Endothelial cell of umbilical vein (primary cell): ENCODE results near the gene MAML2. TPM values are rescaled to one million over a fixed set of nuclear protein-coding genes. Genes with fewer than 3 reads are reported as not detected.

Experiments
- BruUV-seq: library from RNA; stranded (reverse); fragments of 400-500 nt; replicated peaks from 2 replicates; lab custom pipeline; 2021; lab: Mats Ljungman, UMichigan
- CTCF ChIA-PET: fragments of 300-600, 350-600 bp; sonication (Branson Sonifier 250); formaldehyde crosslinking; loops from one replicate; lab custom pipeline; 2021; ENCODE audit warnings: antibody characterized with exemption, inconsistent platforms; lab: Charles Lee
- POLR2A ChIA-PET: fragments of 300-600, 350-600 bp; sonication (Branson Sonifier 250); formaldehyde crosslinking; loops from one replicate; lab custom pipeline; 2021; ENCODE audit warnings: antibody characterized with exemption, inconsistent platforms; lab: Charles Lee
- DNase-seq: peaks from one replicate; pipeline ENCODE4 v3.0.0-alpha.2; 2011; ENCODE audit warnings: low read depth, low spot score
- FAIRE-seq: peaks from 2 replicates; lab custom pipeline; 2011; peaks lifted over from hg19 to GRCh38; lab: Jason Lieb, UNC
- H2AFZ ChIP-seq: 2 replicates; pipeline ENCODE4 v1.6.0; 2012; ENCODE audit warnings: low read depth, low read length, control low read depth, inconsistent platforms
- H3K27ac ChIP-seq: 2 replicates; pipeline ENCODE4 v1.5.1; 2011; ENCODE audit warnings: low read depth, mild to moderate bottlenecking, control low read depth, low read length, moderate library complexity; ENCODE audit not compliant: insufficient read depth
- H3K27me3 ChIP-seq, 2 experiments: 2 replicates each; pipeline versions ENCODE4 v1.6.0 to v1.6.1; 2011; ENCODE audit warnings: low read length in 2 of 2, mixed read lengths in 1 of 2; ENCODE audit not compliant: control insufficient read depth in 2 of 2, insufficient read depth in 2 of 2
- H3K36me3 ChIP-seq, 2 experiments: 2 replicates in 1 of 2; 3 replicates in 1 of 2; pipeline ENCODE4 v1.5.1; 2011; ENCODE audit warnings: low read length in 2 of 2, mild to moderate bottlenecking in 1 of 2, moderate library complexity in 1 of 2; ENCODE audit not compliant: control insufficient read depth in 2 of 2, insufficient read depth in 2 of 2; ENCODE audit errors: extremely low read depth in 1 of 2
- H3K4me1 ChIP-seq: 3 replicates; pipeline ENCODE4 v1.5.1; 2011; ENCODE audit warnings: mild to moderate bottlenecking, low read length; ENCODE audit not compliant: control insufficient read depth, insufficient read depth; ENCODE audit errors: extremely low read depth
- H3K4me2 ChIP-seq: 2 replicates; pipeline ENCODE4 v1.6.1; 2011; ENCODE audit warnings: low read length, control low read depth, mixed read lengths; ENCODE audit not compliant: insufficient read depth
- H3K4me3 ChIP-seq, 3 experiments: fragments of 200-600 bp in 1 of 3; sonication (generic), shearing (Covaris generic) in 1 of 3; replicated peaks in 1 of 3; 2 replicates each; pipeline ENCODE4 v1.5.1; 2011 to 2016; ENCODE audit warnings: control low read depth in 3 of 3, low read length in 3 of 3, mild to moderate bottlenecking in 2 of 3, inconsistent platforms in 1 of 3, low read depth in 1 of 3, moderate library complexity in 1 of 3; ENCODE audit not compliant: insufficient read depth in 1 of 3
- H3K79me2 ChIP-seq: 2 replicates; pipeline ENCODE4 v1.6.0; 2012; ENCODE audit warnings: low read length, inconsistent platforms; ENCODE audit not compliant: control insufficient read depth, insufficient read depth
- H3K9ac ChIP-seq: replicated peaks from 2 replicates; pipeline ENCODE3; 2011; ENCODE audit warnings: low read length, control low read depth; ENCODE audit not compliant: insufficient read depth; ENCODE audit errors: extremely low read depth
- H3K9me1 ChIP-seq: replicated peaks from 3 replicates; pipeline ENCODE4 v1.6.0; 2011; ENCODE audit warnings: mild to moderate bottlenecking, low read length; ENCODE audit not compliant: control insufficient read depth, insufficient read depth; ENCODE audit errors: extremely low read depth
- H3K9me3 ChIP-seq: replicated peaks from 2 replicates; pipeline ENCODE4 v1.5.1; 2012; ENCODE audit warnings: low read length, inconsistent platforms; ENCODE audit not compliant: control insufficient read depth, insufficient read depth
- H4K20me1 ChIP-seq: replicated peaks from 2 replicates; pipeline ENCODE3; 2011; ENCODE audit warnings: mild to moderate bottlenecking, low read length; ENCODE audit not compliant: control insufficient read depth, insufficient read depth; ENCODE audit errors: extremely low read depth
- CTCF ChIP-seq, 2 donors: IDR thresholded peaks; 1 replicate in 1 of 2; 2 replicates in 1 of 2; pipeline ENCODE4 v1.5.1; 2011; ENCODE audit warnings: low read length in 2 of 2, mild to moderate bottlenecking in 2 of 2, moderate library complexity in 2 of 2, control low read depth in 1 of 2, inconsistent platforms in 1 of 2, low read depth in 1 of 2; ENCODE audit not compliant: insufficient read depth in 1 of 2; ENCODE audit errors: extremely low read depth in 1 of 2
- EZH2 ChIP-seq: IDR thresholded peaks from 2 replicates; pipeline ENCODE4 v1.6.1; 2012; ENCODE audit warnings: borderline replicate concordance, low read depth, mild to moderate bottlenecking, moderate library complexity, low read length, inconsistent platforms; ENCODE audit not compliant: severe bottlenecking
- FOS ChIP-seq: IDR thresholded peaks from 2 replicates; pipeline ENCODE4 v1.6.1; 2011; ENCODE audit warnings: mild to moderate bottlenecking, low read length, moderate library complexity, borderline replicate concordance; ENCODE audit not compliant: insufficient read depth
- GATA2 ChIP-seq: IDR thresholded peaks from 2 replicates; pipeline ENCODE4 v1.7.0; 2011; ENCODE audit warnings: low read depth, mild to moderate bottlenecking, moderate library complexity, mixed read lengths, low read length; ENCODE audit not compliant: insufficient read length, insufficient read depth
- JUN ChIP-seq: IDR thresholded peaks from 2 replicates; pipeline ENCODE4 v1.6.1; 2011; ENCODE audit warnings: borderline replicate concordance, low read depth; ENCODE audit not compliant: insufficient read length, insufficient read depth
- MYC ChIP-seq: IDR thresholded peaks from one replicate; pipeline ENCODE4 v1.6.1; 2011; ENCODE audit warnings: mild to moderate bottlenecking, low read depth, low read length
- POLR2A ChIP-seq: IDR thresholded peaks from 2 replicates; pipeline ENCODE4 v1.6.1; 2012; ENCODE audit warnings: low read depth, mild to moderate bottlenecking, control low read depth, low read length
- POLR2AphosphoS5 ChIP-seq: IDR thresholded peaks from 2 replicates; pipeline ENCODE4 v1.6.1; 2012; ENCODE audit warnings: low read depth, mild to moderate bottlenecking, control low read depth, low read length, moderate library complexity; ENCODE audit not compliant: insufficient read depth
- dilution Hi-C: fragments of 300-500 bp; cut with MboI; formaldehyde crosslinking; loops from one replicate; pipeline ENCODE4 v1.15.0; 2019; ENCODE audit warnings: low sequenced_read_pairs; ENCODE audit not compliant: extremely low pct_ligation_motif_present
- intact Hi-C: fragments of 100-400 bp; cut with micrococcal nuclease; formaldehyde crosslinking; loops from one replicate; pipeline ENCODE4 v1.10.0; 2022
- polyA plus RNA-seq, 4 experiments: library from polyadenylated mRNA; depleted of rRNA in 3 of 4; stranded (reverse) in 3 of 4; unstranded in 1 of 4; fragments of >200 nt; gene quantifications; 2 replicates each; pipeline versions ENCODE4 v1.2.1 to v1.2.3, GENCODE V29; 2011 to 2012; ENCODE audit warnings: missing spikeins in 1 of 4
- total RNA-seq: library from RNA; stranded (reverse); gene quantifications from 2 replicates; pipeline ENCODE4 v1.2.3, GENCODE V29; 2021
- TF ChIP-seq, protein P1 (sequence below): IDR thresholded peaks from 2 replicates; pipeline ENCODE4 v1.6.1; 2011; ENCODE audit not compliant: insufficient read depth, insufficient read length

The MAML2 gene
- total and polyA plus RNA-seq, 2 donors (not counting 3 experiments of a cell fraction or from before 2014, with no cell fraction given), result 12.4 to 16.8 TPM

DNA sequence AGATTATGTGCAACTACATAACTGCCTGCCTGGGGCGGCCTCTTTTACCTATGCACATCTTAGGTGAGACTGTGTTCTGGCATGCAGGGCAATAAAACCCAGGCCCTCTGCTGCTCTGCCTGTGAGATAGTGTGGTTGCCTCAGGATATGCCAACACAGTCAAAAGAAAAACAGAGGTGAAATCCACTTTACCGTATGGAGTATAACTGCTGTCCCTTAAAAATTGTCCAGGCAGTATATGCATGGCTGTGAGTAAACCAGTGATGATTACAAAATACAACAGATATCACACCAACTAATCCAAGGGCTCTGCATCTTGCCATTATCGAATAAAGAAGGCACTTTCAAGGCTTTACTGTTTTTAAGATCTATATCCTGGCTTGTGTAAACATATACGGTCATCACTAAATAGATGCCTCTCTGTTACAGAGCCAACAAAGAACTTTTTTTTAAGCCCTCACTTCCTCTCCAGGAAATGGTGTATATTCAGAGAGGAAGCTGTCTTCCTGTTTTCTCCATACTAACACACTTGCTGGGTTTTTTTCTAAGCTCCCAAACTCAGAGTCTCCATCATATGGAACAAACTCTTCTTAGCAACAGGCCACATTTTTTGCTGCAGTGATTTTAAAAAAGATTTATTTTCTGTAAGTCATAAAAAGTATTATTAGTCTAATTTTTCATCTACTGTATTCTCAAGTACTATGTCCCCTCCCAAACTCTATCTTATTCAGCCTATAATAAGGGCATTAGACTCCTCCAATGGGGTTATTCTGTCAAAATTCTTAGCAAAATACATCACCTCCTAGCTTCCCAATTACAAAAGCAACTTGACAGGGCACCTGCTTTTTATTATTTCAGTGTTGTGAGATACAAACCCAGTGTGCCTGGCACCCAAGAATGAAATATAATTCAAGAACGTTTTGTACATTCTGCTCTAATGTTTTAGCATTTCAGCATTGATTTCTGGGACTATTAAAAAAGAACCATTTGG lies 135.2 kb downstream of the MAML2 start:
- peaks cover 48% of the 10 kb centered on the region for H3K4me1 ChIP-seq
- ChIA-PET CTCF (interaction anchor here (0.7 to 2.1 kb wide), 17 partner anchors 11 to 418 kb away, joined by 3 to 15 read pairs (median 4); partner anchors contain the start of genes FAM76B and MAML2), POLR2A (interaction anchor here (0.7 kb wide), 1 partner anchor 100 kb away, joined by 3 read pairs; no protein-coding TSS in a partner anchor)
- H3K79me2 ChIP-seq, result peaks cover 5% of the 10 kb centered on the region
- H3K9me1 ChIP-seq, result no peaks in the 10 kb centered on the region
- H3K27me3 ChIP-seq, result no peaks in the 10 kb centered on the region
- H2AFZ ChIP-seq, result no peak overlapping the region
- no peaks in the 10 kb centered on the region for H4K20me1 ChIP-seq
- H3K36me3 ChIP-seq, result no peaks in the 10 kb centered on the region
- BruUV-seq, result TSS peak; percentile 99
- H3K9ac ChIP-seq, result peak overlapping the region; percentile 62
- no peaks in the 10 kb centered on the region for H3K9me3 ChIP-seq
- DNase-seq (peak; percentile 89), FAIRE-seq (peak; percentile 87)
- dilution Hi-C loops (no loop called here), intact Hi-C loops (loop anchor here (1.0 to 5.0 kb wide), 8 partner anchors 8 to 195 kb away; partner anchors contain the start of gene MAML2)
- H3K4me2 ChIP-seq, result peak overlapping the region; percentile 95
- H3K27ac ChIP-seq, result peak overlapping the region; percentile 94
- TF ChIP-seq GATA2 (peak; percentile 86), CTCF (IDR thresholded peaks at IDR 0.05; ENCODE audit: extremely low read depth in 1 of 2, insufficient read depth in 1 of 2, low read depth in 1 of 2, low read length in 2 of 2) (no peak), MYC (no peak), POLR2A (peak; percentile 72), EZH2 (no peak), POLR2AphosphoS5 (peak; percentile 75), JUN (peak; percentile 84), FOS (peak; percentile 44)
- TF ChIP-seq, protein P1, sequence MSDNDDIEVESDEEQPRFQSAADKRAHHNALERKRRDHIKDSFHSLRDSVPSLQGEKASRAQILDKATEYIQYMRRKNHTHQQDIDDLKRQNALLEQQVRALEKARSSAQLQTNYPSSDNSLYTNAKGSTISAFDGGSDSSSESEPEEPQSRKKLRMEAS, result no peak
- peak overlapping the region in 1 of 3 experiments; percentile 42 for H3K4me3 ChIP-seq
